ENCODE measurements around the gene IFIH1. TPM values are rescaled to one million over a fixed set of nuclear protein-coding genes. Genes with fewer than 3 reads are reported as not detected.

The IFIH1 gene
- total RNA-seq, 2 experiments from 2014 or later = 28.7 to 29.1 TPM

DNA sequence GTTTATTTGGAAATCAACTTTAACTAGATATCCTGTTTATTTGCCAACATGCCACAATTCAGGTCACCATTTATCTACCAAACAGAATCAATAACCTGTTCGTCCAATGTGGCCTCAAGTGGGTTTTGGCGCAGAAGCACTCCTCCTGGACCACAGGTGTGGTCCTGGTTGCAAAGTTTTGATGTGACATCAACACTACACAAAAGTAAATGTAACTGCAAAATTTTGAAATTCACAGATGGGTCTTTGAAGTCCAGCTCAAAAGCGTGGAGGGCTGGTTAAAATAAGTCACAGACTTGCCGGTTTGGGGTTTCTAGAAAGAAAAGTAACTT lies 25.0 kb upstream of the IFIH1 start:
- ChIA-PET CTCF (interaction anchor here (1.2 to 2.0 kb wide), 3 partner anchors 9 to 122 kb away, joined by 3 to 10 read pairs (median 3); no protein-coding TSS in a partner anchor), POLR2A (interaction anchor here (1.0 kb wide), 2 partner anchors 26 to 193 kb away, joined by 3 read pairs; no protein-coding TSS in a partner anchor)
- intact Hi-C loops (cut with micrococcal nuclease) = no loop called here
- TF ChIP-seq, protein P1, sequence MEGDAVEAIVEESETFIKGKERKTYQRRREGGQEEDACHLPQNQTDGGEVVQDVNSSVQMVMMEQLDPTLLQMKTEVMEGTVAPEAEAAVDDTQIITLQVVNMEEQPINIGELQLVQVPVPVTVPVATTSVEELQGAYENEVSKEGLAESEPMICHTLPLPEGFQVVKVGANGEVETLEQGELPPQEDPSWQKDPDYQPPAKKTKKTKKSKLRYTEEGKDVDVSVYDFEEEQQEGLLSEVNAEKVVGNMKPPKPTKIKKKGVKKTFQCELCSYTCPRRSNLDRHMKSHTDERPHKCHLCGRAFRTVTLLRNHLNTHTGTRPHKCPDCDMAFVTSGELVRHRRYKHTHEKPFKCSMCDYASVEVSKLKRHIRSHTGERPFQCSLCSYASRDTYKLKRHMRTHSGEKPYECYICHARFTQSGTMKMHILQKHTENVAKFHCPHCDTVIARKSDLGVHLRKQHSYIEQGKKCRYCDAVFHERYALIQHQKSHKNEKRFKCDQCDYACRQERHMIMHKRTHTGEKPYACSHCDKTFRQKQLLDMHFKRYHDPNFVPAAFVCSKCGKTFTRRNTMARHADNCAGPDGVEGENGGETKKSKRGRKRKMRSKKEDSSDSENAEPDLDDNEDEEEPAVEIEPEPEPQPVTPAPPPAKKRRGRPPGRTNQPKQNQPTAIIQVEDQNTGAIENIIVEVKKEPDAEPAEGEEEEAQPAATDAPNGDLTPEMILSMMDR (IDR thresholded peaks at IDR 0.05) = no peak
- Mint-ChIP-seq H3K9me3 (no peaks in the 10 kb centered on the region), H3K4me3 (peak overlapping the region; percentile 83), H3K36me3 (ENCODE audit: low read depth) (peaks cover 1% of the 10 kb centered on the region), H3K27me3 (no peaks in the 10 kb centered on the region), H3K4me1 (ENCODE audit: low read depth) (peaks cover 9% of the 10 kb centered on the region), H3K27ac (peak overlapping the region; percentile 71)
- DNase-seq = no peak
- no peak for ATAC-seq

DNA sequence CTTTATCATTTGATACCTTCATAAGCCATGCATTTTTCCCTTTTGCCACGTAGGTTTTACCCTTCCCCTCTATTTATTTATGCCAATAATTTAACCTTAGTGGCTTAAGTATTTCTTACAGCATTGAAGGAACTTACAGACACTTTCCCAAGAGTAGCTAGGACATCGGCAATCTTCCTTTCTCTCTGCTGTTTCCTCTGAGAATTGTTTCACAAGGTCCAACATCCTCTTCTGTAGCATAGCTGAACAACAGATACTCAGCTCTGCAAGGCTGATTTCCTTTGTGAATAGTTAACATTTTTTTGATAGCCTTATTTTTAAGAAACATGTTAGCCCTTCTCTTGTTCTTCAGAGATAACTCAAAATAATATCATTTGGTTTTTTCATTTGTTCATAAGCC lies 24.4 kb upstream of the IFIH1 start:
- TF ChIP-seq, protein P1 (IDR thresholded peaks at IDR 0.05) = no peak
- no peak for DNase-seq
- H3K27me3 Mint-ChIP-seq = no peaks in the 10 kb centered on the region
- H3K36me3 Mint-ChIP-seq (ENCODE audit: low read depth) = no peaks in the 10 kb centered on the region
- intact Hi-C loops (cut with micrococcal nuclease) = no loop called here
- H3K9me3 Mint-ChIP-seq = no peaks in the 10 kb centered on the region
- H3K4me1 Mint-ChIP-seq (ENCODE audit: low read depth) = peaks cover 9% of the 10 kb centered on the region
- no peak overlapping the region for H3K4me3 Mint-ChIP-seq
- ChIA-PET POLR2A (interaction anchor here (1.0 kb wide), 1 partner anchor 25 kb away, joined by 3 read pairs; no protein-coding TSS in a partner anchor), CTCF (interaction anchor here (1.2 to 2.0 kb wide), 4 partner anchors 8 to 121 kb away, joined by 3 to 10 read pairs (median 3); no protein-coding TSS in a partner anchor)
- H3K27ac Mint-ChIP-seq = no peak overlapping the region
- no peak for ATAC-seq

DNA sequence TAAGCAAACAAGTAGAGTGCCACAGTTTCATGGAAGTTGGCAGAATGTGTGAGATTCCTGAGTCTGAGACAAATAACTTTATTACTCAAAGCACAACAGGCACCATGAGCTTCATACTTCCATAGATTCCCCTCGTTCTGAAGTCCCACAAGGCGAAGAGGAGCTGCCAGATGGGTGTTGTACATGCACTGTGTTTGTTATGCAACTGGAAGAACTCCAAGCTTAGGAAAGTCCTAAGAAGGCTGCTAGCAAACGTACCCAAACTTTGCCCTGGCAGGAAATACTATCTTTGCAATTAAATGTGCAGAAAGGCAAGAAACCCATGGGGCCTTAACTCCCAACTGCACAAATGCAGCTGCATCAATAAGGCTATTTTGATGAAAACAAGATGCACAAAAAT lies 23.8 kb upstream of the IFIH1 start:
- intact Hi-C loops (cut with micrococcal nuclease) = no loop called here
- POLR2A ChIA-PET = no interaction called here
- Mint-ChIP-seq H3K36me3 (ENCODE audit: low read depth) (no peaks in the 10 kb centered on the region), H3K4me3 (no peak overlapping the region), H3K9me3 (no peaks in the 10 kb centered on the region), H3K4me1 (ENCODE audit: low read depth) (peaks cover 9% of the 10 kb centered on the region), H3K27ac (no peak overlapping the region), H3K27me3 (no peaks in the 10 kb centered on the region)
- CTCF ChIA-PET = interaction anchor here (1.2 to 2.0 kb wide), 3 partner anchors 8 to 121 kb away, joined by 3 to 10 read pairs (median 3); no protein-coding TSS in a partner anchor
- TF ChIP-seq, protein P1 (IDR thresholded peaks at IDR 0.05) = no peak
- no peak for ATAC-seq
- DNase-seq = no peak

DNA sequence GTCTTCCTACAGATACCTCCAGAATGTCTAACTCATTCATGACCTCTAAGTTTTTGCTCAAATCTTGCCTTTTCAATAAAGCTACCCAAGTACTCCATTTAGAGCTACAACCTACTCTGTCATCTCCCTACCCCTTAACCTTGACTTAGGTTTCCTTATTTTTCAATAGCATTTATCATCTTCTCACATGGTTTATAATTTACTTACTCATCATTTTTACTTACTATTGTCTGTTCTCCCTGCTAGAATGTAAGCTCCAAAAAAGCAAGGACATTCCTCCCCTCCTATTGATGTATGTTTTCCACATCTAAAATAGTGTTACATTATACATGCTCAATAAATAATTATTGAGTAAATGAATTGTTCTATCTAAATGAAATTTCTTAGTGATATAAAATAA lies 22.3 kb upstream of the IFIH1 start:
- Mint-ChIP-seq H3K36me3 (ENCODE audit: low read depth) (no peaks in the 10 kb centered on the region), H3K27me3 (no peaks in the 10 kb centered on the region), H3K4me1 (ENCODE audit: low read depth) (peaks cover 6% of the 10 kb centered on the region), H3K9me3 (no peaks in the 10 kb centered on the region), H3K27ac (no peak overlapping the region), H3K4me3 (no peak overlapping the region)
- DNase-seq (no peak), ATAC-seq (no peak)
- ChIA-PET POLR2A (interaction anchor here (1.2 kb wide), 1 partner anchor 22 kb away, joined by 4 read pairs; no protein-coding TSS in a partner anchor), CTCF (no interaction called here)
- TF ChIP-seq, protein P1 (IDR thresholded peaks at IDR 0.05) = no peak
- intact Hi-C loops (cut with micrococcal nuclease) = no loop called here

DNA sequence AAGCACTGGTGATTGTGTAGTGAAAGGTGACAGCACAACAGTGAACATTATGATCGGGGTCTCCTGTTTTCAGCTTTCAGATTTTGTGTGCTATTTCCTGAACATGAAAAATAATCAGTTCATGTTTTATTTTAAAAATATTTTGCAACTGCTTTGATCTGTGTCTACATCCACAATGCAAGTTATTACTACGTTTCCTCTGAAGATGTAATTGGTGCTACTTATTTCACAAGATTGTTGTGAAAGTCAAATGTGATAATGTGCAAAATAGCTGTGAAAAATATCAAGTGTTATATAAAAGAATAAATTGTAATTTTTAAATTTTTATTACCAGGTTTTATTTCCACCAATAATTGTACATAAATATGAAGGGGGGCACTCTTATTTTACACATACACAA lies 19.4 kb upstream of the IFIH1 start:
- ChIA-PET POLR2A (no interaction called here), CTCF (interaction anchor here (0.6 kb wide), 1 partner anchor 58 kb away, joined by 3 read pairs; no protein-coding TSS in a partner anchor)
- intact Hi-C loops (cut with micrococcal nuclease) = no loop called here
- Mint-ChIP-seq H3K9me3 (no peaks in the 10 kb centered on the region), H3K4me3 (no peak overlapping the region), H3K4me1 (ENCODE audit: low read depth) (no peaks in the 10 kb centered on the region), H3K27ac (no peak overlapping the region), H3K27me3 (no peaks in the 10 kb centered on the region), H3K36me3 (ENCODE audit: low read depth) (no peaks in the 10 kb centered on the region)
- ATAC-seq = no peak
- TF ChIP-seq, protein P1 (IDR thresholded peaks at IDR 0.05) = no peak
- no peak for DNase-seq

Measured in activated CD8-positive, alpha-beta T cell treated with anti-CD3 and anti-CD28 coated beads for 36 hours (primary cell).